GM21367 (cell line): ENCODE data around the gene HOXA10.

Source experiments
- ATAC-seq: cut with Tn5 transposase; IDR thresholded peaks from one replicate; pipeline ENCODE4 v1.9.1; 2021; ENCODE audit not compliant: unreplicated experiment

The HOXA10 gene

GRCh38 chr7:27180431-27181420, 6.6 kb upstream of the HOXA10 start:
- no peak for ATAC-seq

- no peak for ATAC-seq
These were observed 5.6 kb upstream of the HOXA10 start for GRCh38 chr7:27179503-27180430.

- ATAC-seq = no peak
These were observed 4.9 kb upstream of the HOXA10 start for GRCh38 chr7:27179030-27179429.

- no peak for ATAC-seq
These were observed 4.2 kb upstream of the HOXA10 start for GRCh38 chr7:27178366-27178765.

- no peak for ATAC-seq
These were observed 3.7 kb upstream of the HOXA10 start for GRCh38 chr7:27177795-27178320.

GRCh38 chr7:27176962-27177794, 3.1 kb upstream of the HOXA10 start:
- no peak for ATAC-seq

- no peak for ATAC-seq
These were observed 2.4 kb upstream of the HOXA10 start for GRCh38 chr7:27176524-27176845.

GRCh38 chr7:27175626-27176523, 1.8 kb upstream of the HOXA10 start:
- ATAC-seq = no peak

- no peak for ATAC-seq
These were observed 930 bp upstream of the HOXA10 start for GRCh38 chr7:27174874-27175625.

GRCh38 chr7:27173511-27173955, 587 bp downstream of the HOXA10 start:
- no peak for ATAC-seq

- no peak for ATAC-seq
These were observed 1.2 kb downstream of the HOXA10 start for GRCh38 chr7:27172823-27173510.

- no peak for ATAC-seq
These were observed 1.8 kb downstream of the HOXA10 start for GRCh38 chr7:27172315-27172774.

- ATAC-seq = no peak
These were observed 2.3 kb downstream of the HOXA10 start for GRCh38 chr7:27171637-27172314.

- ATAC-seq = no peak
These were observed 2.8 kb downstream of the HOXA10 start for GRCh38 chr7:27171325-27171636.

- no peak for ATAC-seq
These were observed 3.4 kb downstream of the HOXA10 start for GRCh38 chr7:27170426-27171324.

- no peak for ATAC-seq
These were observed 4.3 kb downstream of the HOXA10 start for GRCh38 chr7:27169658-27170425.
